ENCODE data around the gene MAPRE3. TPM values are rescaled to one million over a fixed set of nuclear protein-coding genes. Genes with fewer than 3 reads are reported as not detected.

The MAPRE3 gene
- total and polyA plus RNA-seq, 2 experiments from 2014 or later: 7.9 to 23.0 TPM

- DNase-seq: no peak
- in situ Hi-C loops (cut with MboI): no loop called here
- no peaks in the 10 kb centered on the region for H3K9me3 ChIP-seq (ENCODE audit: low read depth)
Measured at GRCh38 chr2:26951236-26951635, 19.2 kb upstream of the MAPRE3 start.

GRCh38 chr2:26952374-26952773 lies 18.1 kb upstream of the MAPRE3 start:
- no peaks in the 10 kb centered on the region for H3K79me2 ChIP-seq (ENCODE audit: insufficient read depth)
- H3F3A ChIP-seq (ENCODE audit: insufficient read depth): no peaks in the 10 kb centered on the region
- no peaks in the 10 kb centered on the region for H3K36me3 ChIP-seq (ENCODE audit: low read depth)
- in situ Hi-C loops (cut with MboI): no loop called here
- TF ChIP-seq EZH2 (IDR thresholded peaks at IDR 0.05; ENCODE audit: insufficient read depth, poor library complexity, severe bottlenecking) (no peak), EZH2phosphoT487 (IDR thresholded peaks at IDR 0.05; ENCODE audit: insufficient read depth, low read depth) (no peak)
- no peak overlapping the region for H3K27ac ChIP-seq
- no peak overlapping the region for H3K4me3 ChIP-seq
- H3K4me2 ChIP-seq (ENCODE audit: unreplicated experiment): no peak overlapping the region
- no peak for DNase-seq
- H2AFZ ChIP-seq: no peak overlapping the region
- H3K9ac ChIP-seq: no peak overlapping the region
- H3K4me1 ChIP-seq (ENCODE audit: insufficient read depth): no peaks in the 10 kb centered on the region
- no peaks in the 10 kb centered on the region for H3K9me3 ChIP-seq (ENCODE audit: low read depth)
- H4K20me1 ChIP-seq (ENCODE audit: insufficient read depth): no peaks in the 10 kb centered on the region
- H3K9me2 ChIP-seq (ENCODE audit: insufficient read depth): no peaks in the 10 kb centered on the region
- H3K27me3 ChIP-seq (replicated peaks; ENCODE audit: insufficient read depth): peaks cover 70% of the 10 kb centered on the region
- 55 to 62% methylated on average over 4 of the region's 4 CpGs for WGBS, 2 experiments (ENCODE audit: low coverage in 1 of 2, low lambda C conversion rate in 2 of 2, missing lambda C conversion rate in 2 of 2)

More at GRCh38 chr2:26951236-26951635, 19.2 kb upstream of the MAPRE3 start:
- H3K9ac ChIP-seq: no peak overlapping the region
- H3K36me3 ChIP-seq (ENCODE audit: low read depth): no peaks in the 10 kb centered on the region
- no peaks in the 10 kb centered on the region for H3K9me2 ChIP-seq (ENCODE audit: insufficient read depth)
- no peaks in the 10 kb centered on the region for H3F3A ChIP-seq (ENCODE audit: insufficient read depth)
- no peak overlapping the region for H2AFZ ChIP-seq
- no peak overlapping the region for H3K27ac ChIP-seq
- H4K20me1 ChIP-seq (ENCODE audit: insufficient read depth): no peaks in the 10 kb centered on the region
- WGBS, 2 experiments (ENCODE audit: low coverage in 1 of 2, low lambda C conversion rate in 2 of 2, missing lambda C conversion rate in 2 of 2): 21 to 28% methylated on average over 3 of the region's 3 CpGs
- TF ChIP-seq EZH2phosphoT487 (IDR thresholded peaks at IDR 0.05; ENCODE audit: insufficient read depth, low read depth) (no peak), EZH2 (IDR thresholded peaks at IDR 0.05; ENCODE audit: insufficient read depth, poor library complexity, severe bottlenecking) (no peak)
- H3K27me3 ChIP-seq (replicated peaks; ENCODE audit: insufficient read depth): peaks cover 63% of the 10 kb centered on the region
- no peaks in the 10 kb centered on the region for H3K4me1 ChIP-seq (ENCODE audit: insufficient read depth)
- H3K4me2 ChIP-seq (ENCODE audit: unreplicated experiment): no peak overlapping the region
- no peak overlapping the region for H3K4me3 ChIP-seq
- no peaks in the 10 kb centered on the region for H3K79me2 ChIP-seq (ENCODE audit: insufficient read depth)

GRCh38 chr2:26954135-26954534 lies 16.3 kb upstream of the MAPRE3 start:
- Histone ChIP-seq H3K36me3 (ENCODE audit: low read depth) (no peaks in the 10 kb centered on the region), H3K4me2 (ENCODE audit: unreplicated experiment) (no peak overlapping the region), H3F3A (ENCODE audit: insufficient read depth) (no peaks in the 10 kb centered on the region), H3K9ac (no peak overlapping the region), H3K9me3 (ENCODE audit: low read depth) (no peaks in the 10 kb centered on the region), H3K4me1 (ENCODE audit: insufficient read depth) (no peaks in the 10 kb centered on the region), H3K4me3 (no peak overlapping the region), H3K79me2 (ENCODE audit: insufficient read depth) (no peaks in the 10 kb centered on the region), H2AFZ (no peak overlapping the region), H3K9me2 (ENCODE audit: insufficient read depth) (no peaks in the 10 kb centered on the region), H4K20me1 (ENCODE audit: insufficient read depth) (no peaks in the 10 kb centered on the region), H3K27ac (no peak overlapping the region), H3K27me3 (replicated peaks; ENCODE audit: insufficient read depth) (peaks cover 79% of the 10 kb centered on the region)
- DNase-seq: no peak
- in situ Hi-C loops (cut with MboI): no loop called here
- no peak for TF ChIP-seq EZH2 (IDR thresholded peaks at IDR 0.05; ENCODE audit: insufficient read depth, poor library complexity, severe bottlenecking)
- no peak for TF ChIP-seq EZH2phosphoT487 (IDR thresholded peaks at IDR 0.05; ENCODE audit: insufficient read depth, low read depth)
- WGBS, 2 experiments (ENCODE audit: low coverage in 1 of 2, low lambda C conversion rate in 2 of 2, missing lambda C conversion rate in 2 of 2): 69 to 72% methylated on average over 4 of the region's 4 CpGs

- Histone ChIP-seq H3K4me1 (ENCODE audit: insufficient read depth) (no peaks in the 10 kb centered on the region), H3K27ac (no peak overlapping the region), H3K4me3 (no peak overlapping the region), H3K9me2 (ENCODE audit: insufficient read depth) (no peaks in the 10 kb centered on the region), H3K27me3 (replicated peaks; ENCODE audit: insufficient read depth) (peaks cover 81% of the 10 kb centered on the region), H3K4me2 (ENCODE audit: unreplicated experiment) (no peak overlapping the region), H3F3A (ENCODE audit: insufficient read depth) (no peaks in the 10 kb centered on the region), H3K79me2 (ENCODE audit: insufficient read depth) (no peaks in the 10 kb centered on the region), H3K36me3 (ENCODE audit: low read depth) (no peaks in the 10 kb centered on the region), H3K9me3 (ENCODE audit: low read depth) (no peaks in the 10 kb centered on the region), H2AFZ (no peak overlapping the region), H3K9ac (no peak overlapping the region), H4K20me1 (ENCODE audit: insufficient read depth) (no peaks in the 10 kb centered on the region)
- in situ Hi-C loops (cut with MboI): no loop called here
- no peak for TF ChIP-seq EZH2 (IDR thresholded peaks at IDR 0.05; ENCODE audit: insufficient read depth, poor library complexity, severe bottlenecking)
- TF ChIP-seq EZH2phosphoT487 (IDR thresholded peaks at IDR 0.05; ENCODE audit: insufficient read depth, low read depth): no peak
- no peak for DNase-seq
- WGBS, 2 experiments (ENCODE audit: low coverage in 1 of 2, low lambda C conversion rate in 2 of 2, missing lambda C conversion rate in 2 of 2): 32 to 34% methylated on average over 3 of the region's 3 CpGs
Measured at GRCh38 chr2:26957041-26957440, 13.4 kb upstream of the MAPRE3 start.

- H3F3A ChIP-seq (ENCODE audit: insufficient read depth): no peaks in the 10 kb centered on the region
- TF ChIP-seq EZH2phosphoT487 (IDR thresholded peaks at IDR 0.05; ENCODE audit: insufficient read depth, low read depth) (no peak), EZH2 (IDR thresholded peaks at IDR 0.05; ENCODE audit: insufficient read depth, poor library complexity, severe bottlenecking) (no peak)
- H3K9me2 ChIP-seq (ENCODE audit: insufficient read depth): no peaks in the 10 kb centered on the region
- 35 to 36% methylated on average over 3 of the region's 3 CpGs for WGBS, 2 experiments (ENCODE audit: low coverage in 1 of 2, low lambda C conversion rate in 2 of 2, missing lambda C conversion rate in 2 of 2)
- no peak overlapping the region for H3K4me3 ChIP-seq
- H3K9ac ChIP-seq: no peak overlapping the region
- in situ Hi-C loops (cut with MboI): no loop called here
- H3K36me3 ChIP-seq (ENCODE audit: low read depth): no peaks in the 10 kb centered on the region
- no peaks in the 10 kb centered on the region for H3K9me3 ChIP-seq (ENCODE audit: low read depth)
- H3K4me1 ChIP-seq (ENCODE audit: insufficient read depth): no peaks in the 10 kb centered on the region
- H3K27ac ChIP-seq: no peak overlapping the region
- no peaks in the 10 kb centered on the region for H3K79me2 ChIP-seq (ENCODE audit: insufficient read depth)
- peaks cover 77% of the 10 kb centered on the region for H3K27me3 ChIP-seq (replicated peaks; ENCODE audit: insufficient read depth)
- H2AFZ ChIP-seq: no peak overlapping the region
- no peak for DNase-seq
- no peak overlapping the region for H3K4me2 ChIP-seq (ENCODE audit: unreplicated experiment)
- H4K20me1 ChIP-seq (ENCODE audit: insufficient read depth): no peaks in the 10 kb centered on the region
Measured at GRCh38 chr2:26957534-26957933, 12.9 kb upstream of the MAPRE3 start.
